GM23248 (cell line): ENCODE measurements around the gene HARBI1. TPM values are rescaled to one million over a fixed set of nuclear protein-coding genes. Genes with fewer than 3 reads are reported as not detected.
A peak's percentile ranks its signal among the peaks of the same experiment; 100 is the strongest.

Source experiments
- DNase-seq: peaks from one replicate; pipeline ENCODE4 v3.0.0-alpha.2; 2015
- H2AFZ ChIP-seq: fragments of 200-600 bp; sonication (generic); 2 replicates; pipeline ENCODE4 v1.6.1; 2016; ENCODE audit warnings: antibody characterized with exemption
- H3F3A ChIP-seq: fragments of 200-600 bp; sonication (generic); 2 replicates; pipeline ENCODE4 v1.6.1; 2016; ENCODE audit warnings: mild to moderate bottlenecking, antibody characterized with exemption, mixed run types; ENCODE audit not compliant: insufficient read depth
- H3K27ac ChIP-seq: fragments of 200-600 bp; sonication (generic); 2 replicates; pipeline ENCODE4 v1.5.1; 2016; ENCODE audit warnings: mild to moderate bottlenecking
- H3K27me3 ChIP-seq: fragments of 200-600 bp; sonication (generic); replicated peaks from 2 replicates; pipeline ENCODE4 v1.6.1; 2016; ENCODE audit warnings: mild to moderate bottlenecking; ENCODE audit not compliant: insufficient read depth
- H3K36me3 ChIP-seq: fragments of 200-600 bp; sonication (generic); 2 replicates; pipeline ENCODE4 v1.6.1; 2016; ENCODE audit warnings: low read depth, mild to moderate bottlenecking
- H3K4me1 ChIP-seq: fragments of 200-600 bp; sonication (generic); 2 replicates; pipeline ENCODE4 v1.6.1; 2016; ENCODE audit warnings: mild to moderate bottlenecking; ENCODE audit not compliant: insufficient read depth
- H3K4me2 ChIP-seq: fragments of 200-600 bp; sonication (generic); one replicate; pipeline ENCODE4 v1.6.1; 2016; ENCODE audit warnings: mild to moderate bottlenecking; ENCODE audit not compliant: unreplicated experiment
- H3K4me3 ChIP-seq: fragments of 200-600 bp; sonication (generic); 2 replicates; pipeline ENCODE4 v1.5.1; 2016; ENCODE audit warnings: mild to moderate bottlenecking
- H3K79me2 ChIP-seq: fragments of 200-600 bp; sonication (generic); 2 replicates; pipeline ENCODE4 v1.6.1; 2016; ENCODE audit warnings: mild to moderate bottlenecking; ENCODE audit not compliant: insufficient read depth
- H3K9ac ChIP-seq: fragments of 200-600 bp; sonication (generic); 2 replicates; pipeline ENCODE4 v1.6.1; 2016; ENCODE audit warnings: mild to moderate bottlenecking
- H3K9me2 ChIP-seq: fragments of 200-600 bp; sonication (generic); 2 replicates; pipeline ENCODE4 v1.6.1; 2016; ENCODE audit warnings: mixed run types, mild to moderate bottlenecking, moderate library complexity; ENCODE audit not compliant: insufficient read depth
- H3K9me3 ChIP-seq: fragments of 200-600 bp; sonication (generic); one replicate; pipeline ENCODE4 v1.6.1; 2017; ENCODE audit warnings: low read depth
- H4K20me1 ChIP-seq: fragments of 200-600 bp; sonication (generic); 2 replicates; pipeline ENCODE4 v1.6.0; 2016; ENCODE audit not compliant: insufficient read depth
- EZH2 ChIP-seq: fragments of 200-600 bp; sonication (generic); IDR thresholded peaks from 2 replicates; pipeline ENCODE4 v1.6.1; 2018; ENCODE audit warnings: antibody characterized with exemption, mild to moderate bottlenecking; ENCODE audit not compliant: insufficient read depth, poor library complexity, severe bottlenecking
- EZH2phosphoT487 ChIP-seq: fragments of 200-600 bp; sonication (generic); IDR thresholded peaks from 2 replicates; pipeline ENCODE4 v1.6.1; 2018; ENCODE audit warnings: antibody characterized with exemption, moderate library complexity, mild to moderate bottlenecking, low read depth; ENCODE audit not compliant: insufficient read depth
- WGBS, 2 experiments: methylation state at CpG; one replicate each; pipeline ENCODE4 v1.1.6; 2015 to 2017; ENCODE audit warnings: low lambda C conversion rate in 2 of 2, low coverage in 1 of 2; ENCODE audit errors: missing lambda C conversion rate in 2 of 2; 5-methylcytosine and 5-hydroxymethylcytosine counted together
- in situ Hi-C: fragments of 300-500 bp; cut with MboI; formaldehyde crosslinking; loops from 2 replicates; pipeline ENCODE4 v1.15.0; 2020
- polyA plus RNA-seq: library from polyadenylated mRNA; unstranded; fragments of >200 nt; fragmentation: Nextera tagmentation; extraction: Ambion mirVana; gene quantifications from 2 replicates; pipeline ENCODE4 v1.2.1, GENCODE V29; 2016
- total RNA-seq: library from RNA; depleted of rRNA; stranded (reverse); fragments of >200 nt; shearing (Covaris generic); gene quantifications from 2 replicates; pipeline ENCODE4 v1.2.3, GENCODE V29; 2014

Gene HARBI1
- total and polyA plus RNA-seq, 2 experiments from 2014 or later = 4.6 to 6.2 TPM

- in situ Hi-C loops = no loop called here
- no peaks in the 10 kb centered on the region for H3K79me2 ChIP-seq
- H3K9me2 ChIP-seq = no peaks in the 10 kb centered on the region
- peaks cover 34% of the 10 kb centered on the region for H3K36me3 ChIP-seq
- peak overlapping the region; percentile 20 for H3K4me2 ChIP-seq
- H3K27me3 ChIP-seq = no peaks in the 10 kb centered on the region
- H3K9me3 ChIP-seq = no peaks in the 10 kb centered on the region
- peak; percentile 86 for DNase-seq
- TF ChIP-seq EZH2 (no peak), EZH2phosphoT487 (no peak)
- H3F3A ChIP-seq = peaks cover 32% of the 10 kb centered on the region
- peaks cover 26% of the 10 kb centered on the region for H3K4me1 ChIP-seq
- no peak overlapping the region for H2AFZ ChIP-seq
- H4K20me1 ChIP-seq = no peaks in the 10 kb centered on the region
- H3K27ac ChIP-seq = peak overlapping the region; percentile 61
- H3K9ac ChIP-seq = 0 out of 2 replicates have a peak overlapping the region, but pooled peaks have one; percentile 7
- 52 to 60% methylated on average over 4 of the region's 4 CpGs for whole genome bisulfite sequencing, 2 experiments
- no peak overlapping the region for H3K4me3 ChIP-seq
These were observed 41.2 kb upstream of the HARBI1 start for GRCh38 chr11:46658259-46658658.

- no peaks in the 10 kb centered on the region for H3K9me2 ChIP-seq
- peaks cover 26% of the 10 kb centered on the region for H3K4me1 ChIP-seq
- no peak overlapping the region for H2AFZ ChIP-seq
- no peak overlapping the region for H3K27ac ChIP-seq
- H3K9me3 ChIP-seq = no peaks in the 10 kb centered on the region
- 77 to 78% methylated on average over 3 of the region's 3 CpGs for WGBS, 2 experiments
- H3K27me3 ChIP-seq = no peaks in the 10 kb centered on the region
- no peaks in the 10 kb centered on the region for H4K20me1 ChIP-seq
- peaks cover 28% of the 10 kb centered on the region for H3K36me3 ChIP-seq
- H3K4me3 ChIP-seq = no peak overlapping the region
- H3K4me2 ChIP-seq = no peak overlapping the region
- H3K79me2 ChIP-seq = no peaks in the 10 kb centered on the region
- H3K9ac ChIP-seq = no peak overlapping the region
- H3F3A ChIP-seq = peaks cover 30% of the 10 kb centered on the region
- DNase-seq = no peak
- in situ Hi-C loops = no loop called here
- TF ChIP-seq EZH2phosphoT487 = no peak
- no peak for TF ChIP-seq EZH2
These were observed 40.2 kb upstream of the HARBI1 start for GRCh38 chr11:46657186-46657585.

GRCh38 chr11:46655631-46656030 lies 38.6 kb upstream of the HARBI1 start:
- H3K9ac ChIP-seq = no peak overlapping the region
- no peaks in the 10 kb centered on the region for H3K9me3 ChIP-seq
- whole genome bisulfite sequencing, 2 experiments = 81 to 89% methylated on average over 4 of the region's 4 CpGs
- no peak overlapping the region for H2AFZ ChIP-seq
- no peak overlapping the region for H3K4me2 ChIP-seq
- DNase-seq = peak; percentile 20
- no peak overlapping the region for H3K27ac ChIP-seq
- no peaks in the 10 kb centered on the region for H3K27me3 ChIP-seq
- 0 out of 2 replicates have a peak, but pooled peaks cover 8% of the 10 kb centered on the region for H3K79me2 ChIP-seq
- in situ Hi-C loops = no loop called here
- H3K36me3 ChIP-seq = peaks cover 35% of the 10 kb centered on the region; the same call in 1 of the 2 replicates
- H3K4me1 ChIP-seq = peaks cover 26% of the 10 kb centered on the region
- H3F3A ChIP-seq = peaks cover 30% of the 10 kb centered on the region
- no peaks in the 10 kb centered on the region for H3K9me2 ChIP-seq
- no peaks in the 10 kb centered on the region for H4K20me1 ChIP-seq
- no peak overlapping the region for H3K4me3 ChIP-seq
- TF ChIP-seq EZH2phosphoT487 (no peak), EZH2 (no peak)

- Histone ChIP-seq H3K9ac (peak overlapping the region; percentile 64), H3K79me2 (0 out of 2 replicates have a peak, but pooled peaks cover 9% of the 10 kb centered on the region), H2AFZ (no peak overlapping the region), H3K36me3 (peaks cover 33% of the 10 kb centered on the region), H3K9me3 (no peaks in the 10 kb centered on the region), H3K27ac (peak overlapping the region; percentile 89), H3K9me2 (no peaks in the 10 kb centered on the region), H3K27me3 (no peaks in the 10 kb centered on the region), H3F3A (peaks cover 33% of the 10 kb centered on the region), H3K4me1 (peaks cover 22% of the 10 kb centered on the region), H3K4me2 (peak overlapping the region; percentile 68), H4K20me1 (no peaks in the 10 kb centered on the region), H3K4me3 (peak overlapping the region; percentile 20; the same call in 1 of the 2 replicates)
- 17 to 18% methylated on average over 2 of the region's 2 CpGs for WGBS, 2 experiments
- DNase-seq = peak; percentile 92
- in situ Hi-C loops = no loop called here
- TF ChIP-seq EZH2 (no peak), EZH2phosphoT487 (no peak)
These were observed 32.2 kb upstream of the HARBI1 start for GRCh38 chr11:46649180-46649738.
